H1 (cell line): ENCODE data around the gene CIDEA. TPM values are rescaled to one million over a fixed set of nuclear protein-coding genes. Genes with fewer than 3 reads are reported as not detected.
"Not testable (repeated sequence)": the region's sequence is repeated elsewhere in the genome, so short reads cannot be mapped to it uniquely, and the experiment has no call there.

Experiments
- CTCF ChIA-PET: fragments of 300-600 bp; sonication (Branson Sonifier 250); formaldehyde crosslinking; loops from one replicate; lab custom pipeline; 2021; ENCODE audit not compliant: partially characterized antibody; lab: Charles Lee
- POLR2A ChIA-PET: fragments of 300-600 bp; sonication (Branson Sonifier 250); formaldehyde crosslinking; loops from one replicate; lab custom pipeline; 2021; ENCODE audit warnings: inconsistent platforms; ENCODE audit not compliant: partially characterized antibody; lab: Charles Lee
- DNase-seq, 2 experiments: peaks; one replicate each; pipeline versions ENCODE4 v3.0.0 to v3.0.0-alpha.2; 2010 to 2022; ENCODE audit warnings: low spot score in 2 of 2, low read depth in 1 of 2, mixed read lengths in 1 of 2
- FAIRE-seq: peaks from 2 replicates; lab custom pipeline; 2011; peaks lifted over from hg19 to GRCh38; lab: Jason Lieb, UNC
- H2AFZ ChIP-seq: 2 replicates; pipeline ENCODE4 v1.8.1; 2012; ENCODE audit warnings: low read length, inconsistent platforms
- H2AK5ac ChIP-seq: 2 replicates; pipeline ENCODE4 v1.6.1; 2013; ENCODE audit warnings: low read depth, low read length
- H2BK120ac ChIP-seq: replicated peaks from 2 replicates; pipeline ENCODE3; 2013; ENCODE audit warnings: low read depth, low read length, inconsistent platforms
- H2BK12ac ChIP-seq: 2 replicates; pipeline ENCODE4 v1.6.1; 2013; ENCODE audit warnings: low read depth, low read length
- H2BK15ac ChIP-seq: 2 replicates; pipeline ENCODE4 v1.6.1; 2013; ENCODE audit warnings: low read length
- H2BK20ac ChIP-seq: 2 replicates; pipeline ENCODE4 v1.6.1; 2013; ENCODE audit warnings: low read length
- H2BK5ac ChIP-seq: 2 replicates; pipeline ENCODE4 v1.6.1; 2013; ENCODE audit warnings: low read depth, low read length
- H3K14ac ChIP-seq: 2 replicates; pipeline ENCODE4 v1.6.1; 2013; ENCODE audit warnings: inconsistent platforms; ENCODE audit not compliant: insufficient read length
- H3K18ac ChIP-seq: 2 replicates; pipeline ENCODE4 v1.6.1; 2013; ENCODE audit warnings: low read length; ENCODE audit errors: extremely low read depth
- H3K23ac ChIP-seq: 2 replicates; pipeline ENCODE4 v1.6.1; 2013; ENCODE audit warnings: inconsistent platforms; ENCODE audit not compliant: insufficient read length
- H3K23me2 ChIP-seq: 2 replicates; pipeline ENCODE4 v1.6.1; 2013; ENCODE audit warnings: low read depth, low read length
- H3K27ac ChIP-seq: 2 replicates; pipeline ENCODE4 v1.6.1; 2011; ENCODE audit warnings: low read depth, low read length, inconsistent platforms
- H3K27me3 ChIP-seq, 4 experiments: replicated peaks in 1 of 4; 1 replicate in 1 of 4; 2 replicates in 3 of 4; pipeline versions ENCODE4 v1.6.1 to v1.8.1; 2011 to 2013; ENCODE audit warnings: low read length in 3 of 4, mild to moderate bottlenecking in 3 of 4, inconsistent platforms in 2 of 4, mixed read lengths in 2 of 4, moderate library complexity in 1 of 4; ENCODE audit not compliant: control insufficient read depth in 3 of 4, insufficient read depth in 3 of 4; ENCODE audit errors: extremely low read depth in 1 of 4
- H3K36me3 ChIP-seq, 4 experiments: 2 replicates each; pipeline versions ENCODE4 v1.6.1 to v1.8.1; 2011 to 2013; ENCODE audit warnings: mild to moderate bottlenecking in 4 of 4, low read length in 3 of 4, moderate library complexity in 2 of 4, control low read depth in 1 of 4, inconsistent platforms in 1 of 4; ENCODE audit not compliant: insufficient read depth in 4 of 4, control insufficient read depth in 2 of 4
- H3K4ac ChIP-seq: replicated peaks from 2 replicates; pipeline ENCODE3; 2013; ENCODE audit warnings: low read length, low read depth, mixed read lengths, inconsistent platforms; ENCODE audit not compliant: insufficient read length
- H3K4me1 ChIP-seq, 4 experiments: replicated peaks in 1 of 4; 1 replicate in 1 of 4; 2 replicates in 3 of 4; pipeline versions ENCODE4 v1.6.1 to v1.8.1; 2011 to 2013; ENCODE audit warnings: low read length in 3 of 4, inconsistent platforms in 2 of 4, mixed read lengths in 1 of 4; ENCODE audit not compliant: insufficient read depth in 4 of 4, control insufficient read depth in 3 of 4
- H3K4me2 ChIP-seq, 2 experiments: 2 replicates each; pipeline versions ENCODE4 v1.6.1 to v1.8.1; 2011 to 2013; ENCODE audit warnings: low read depth in 2 of 2, low read length in 2 of 2, control low read depth in 1 of 2, inconsistent platforms in 1 of 2, mild to moderate bottlenecking in 1 of 2; ENCODE audit not compliant: insufficient read depth in 1 of 2
- H3K4me3 ChIP-seq, 4 experiments: fragments of 200-600, 300-600 bp in 1 of 4; sonication (generic), shearing (Covaris generic), sonication (Bioruptor Twin) in 1 of 4; 2 replicates each; pipeline versions ENCODE4 v1.5.1 to v1.8.1; 2011 to 2016; ENCODE audit warnings: low read length in 4 of 4, low read depth in 3 of 4, control low read depth in 2 of 4, inconsistent platforms in 2 of 4, mild to moderate bottlenecking in 2 of 4, mixed read lengths in 1 of 4, moderate library complexity in 1 of 4; ENCODE audit not compliant: insufficient read depth in 2 of 4; ENCODE audit errors: extremely low read depth in 1 of 4
- H3K56ac ChIP-seq: replicated peaks from 2 replicates; pipeline ENCODE3; 2013; ENCODE audit warnings: low read depth, mild to moderate bottlenecking, mixed read lengths, low read length, inconsistent platforms; ENCODE audit not compliant: insufficient read length
- H3K79me1 ChIP-seq: 2 replicates; pipeline ENCODE4 v1.6.1; 2013; ENCODE audit warnings: low read depth, low read length, control low read depth
- H3K79me2 ChIP-seq, 2 experiments: 2 replicates each; pipeline versions ENCODE4 v1.6.1 to v1.8.1; 2012 to 2013; ENCODE audit warnings: low read length in 2 of 2, mild to moderate bottlenecking in 2 of 2, inconsistent platforms in 1 of 2; ENCODE audit not compliant: insufficient read depth in 2 of 2, control insufficient read depth in 1 of 2
- H3K9ac ChIP-seq, 4 experiments: replicated peaks in 1 of 4; 1 replicate in 1 of 4; 2 replicates in 3 of 4; pipeline versions ENCODE4 v1.6.1 to v1.8.1; 2011 to 2013; ENCODE audit warnings: low read depth in 3 of 4, low read length in 3 of 4, control low read depth in 2 of 4, mild to moderate bottlenecking in 2 of 4, moderate library complexity in 2 of 4, inconsistent platforms in 1 of 4; ENCODE audit errors: extremely low read depth in 1 of 4
- H3K9me3 ChIP-seq, 2 experiments: 2 replicates each; pipeline versions ENCODE4 v1.6.1 to v1.8.1; 2012 to 2013; ENCODE audit warnings: mild to moderate bottlenecking in 2 of 2, moderate library complexity in 2 of 2, control low read depth in 1 of 2, inconsistent platforms in 1 of 2, low read depth in 1 of 2, low read length in 1 of 2, mixed read lengths in 1 of 2; ENCODE audit not compliant: insufficient read depth in 2 of 2
- H4K20me1 ChIP-seq, 2 experiments: replicated peaks in 1 of 2; 2 replicates each; pipeline versions ENCODE3 to v1.8.1; 2011 to 2013; ENCODE audit warnings: inconsistent platforms in 2 of 2, low read length in 2 of 2, mild to moderate bottlenecking in 1 of 2; ENCODE audit not compliant: insufficient read depth in 2 of 2, control insufficient read depth in 1 of 2
- H4K5ac ChIP-seq: 2 replicates; pipeline ENCODE4 v1.6.1; 2013; ENCODE audit warnings: low read length, low read depth, mixed read lengths, inconsistent platforms; ENCODE audit not compliant: insufficient read length
- H4K8ac ChIP-seq: 2 replicates; pipeline ENCODE4 v1.8.0; 2013; ENCODE audit warnings: mild to moderate bottlenecking, moderate library complexity, low read length, inconsistent platforms; ENCODE audit not compliant: insufficient read depth; ENCODE audit errors: extremely low read depth
- H4K91ac ChIP-seq: replicated peaks from 2 replicates; pipeline ENCODE3; 2013; ENCODE audit warnings: low read length, mixed read lengths, inconsistent platforms; ENCODE audit not compliant: insufficient read length
- WGBS, 2 experiments: shearing (Covaris generic) in 1 of 2; methylation state at CpG; one replicate each; pipeline versions ENCODE4 v1.1.6 to v1.1.7; 2013 to 2015; ENCODE audit warnings: low lambda C conversion rate in 2 of 2, mixed read lengths in 2 of 2, inconsistent platforms in 1 of 2, low coverage in 1 of 2, missing lambda C conversion rate in 1 of 2; ENCODE audit not compliant: insufficient replicate concordance in 2 of 2, insufficient coverage in 1 of 2, insufficient read length in 1 of 2; ENCODE audit errors: extremely low coverage in 1 of 2, missing lambda C conversion rate in 1 of 2; 5-methylcytosine and 5-hydroxymethylcytosine counted together
- polyA plus RNA-seq, 7 experiments: library from polyadenylated mRNA; depleted of rRNA in 3 of 7; stranded (reverse) in 5 of 7; unstranded in 2 of 7; fragments of >200 nt in 5 of 7; fragments of 200-250 nt in 2 of 7; gene quantifications; 1 replicate in 5 of 7; 2 replicates in 1 of 7; 4 replicates in 1 of 7; pipeline versions ENCODE4 v1.2.1 to v1.2.3, GENCODE V29; 2011 to 2013; ENCODE audit warnings: missing spikeins in 2 of 7, mixed read lengths in 2 of 7
- total RNA-seq: library from RNA; stranded (reverse); fragmentation: NEBNext Ultra II Directional; extraction: Animal tissue kit (Norgen Biotek cat#: 25700); gene quantifications from 2 replicates; pipeline ENCODE4 v1.2.1, GENCODE V29; 2021

CIDEA gene
- total and polyA plus RNA-seq, 2 of the 8 experiments (the other 6 are each of a cell fraction or from before 2014, with no cell fraction given), result not detected

DNA sequence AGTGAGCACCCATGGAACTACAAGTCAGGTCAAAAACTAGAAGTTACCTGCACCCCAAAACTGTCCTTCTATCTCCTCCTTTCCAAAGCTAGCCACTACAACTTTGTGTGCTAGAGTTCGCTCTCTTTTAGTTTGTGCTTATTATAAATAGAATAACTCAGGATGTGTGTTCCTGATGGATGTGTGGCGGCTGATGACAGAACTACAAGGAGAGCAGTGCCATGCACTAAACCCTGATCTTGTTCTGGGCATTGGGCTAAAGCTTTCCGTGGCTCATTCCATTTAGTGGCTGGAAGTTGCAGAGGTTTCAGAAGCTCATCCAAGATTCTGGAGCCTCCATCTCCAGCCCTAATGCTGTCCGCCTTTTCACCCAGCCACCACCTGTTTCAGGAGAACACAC lies 37.7 kb upstream of the CIDEA start:
- H3K23ac ChIP-seq, CTCF ChIA-PET, H3K36me3 ChIP-seq, H3K14ac ChIP-seq, H3K23me2 ChIP-seq, H4K91ac ChIP-seq, H4K8ac ChIP-seq, H3K4me2 ChIP-seq, H4K20me1 ChIP-seq, H2BK5ac ChIP-seq, H2BK120ac ChIP-seq, H3K27ac ChIP-seq, H3K4me3 ChIP-seq, H3K79me1 ChIP-seq, POLR2A ChIA-PET, H3K9ac ChIP-seq, FAIRE-seq, H3K56ac ChIP-seq, H3K79me2 ChIP-seq, H3K4ac ChIP-seq, H3K9me3 ChIP-seq, H2AFZ ChIP-seq, H2BK15ac ChIP-seq, H3K27me3 ChIP-seq, H2BK20ac ChIP-seq, H3K4me1 ChIP-seq, H4K5ac ChIP-seq, H2AK5ac ChIP-seq, DNase-seq, H2BK12ac ChIP-seq, H3K18ac ChIP-seq: not testable (repeated sequence)
- 96% methylated on average over 2 of the region's 4 CpGs; no CpG with 5 or more reads in 1 of the 2 experiments for WGBS, 2 experiments

- H2BK12ac ChIP-seq, H3K14ac ChIP-seq, H3K56ac ChIP-seq, H3K23ac ChIP-seq, H3K18ac ChIP-seq, H3K79me1 ChIP-seq, FAIRE-seq, DNase-seq, H3K4me1 ChIP-seq, POLR2A ChIA-PET, H4K5ac ChIP-seq, H3K36me3 ChIP-seq, H3K23me2 ChIP-seq, H3K79me2 ChIP-seq, H3K9ac ChIP-seq, H2BK20ac ChIP-seq, H4K91ac ChIP-seq, H4K20me1 ChIP-seq, H2BK5ac ChIP-seq, H4K8ac ChIP-seq, H3K27ac ChIP-seq, H2BK15ac ChIP-seq, H2AFZ ChIP-seq, H2BK120ac ChIP-seq, H3K4ac ChIP-seq, H3K4me3 ChIP-seq, CTCF ChIA-PET, H3K9me3 ChIP-seq, H2AK5ac ChIP-seq, H3K27me3 ChIP-seq, H3K4me2 ChIP-seq: not testable (repeated sequence)
- 91% methylated on average over 6 of the region's 6 CpGs; no CpG with 5 or more reads in 1 of the 2 experiments for WGBS, 2 experiments
These were observed 35.6 kb upstream of the CIDEA start for GRCh38 chr18:12218603-12219002.
